ENCODE measurements around the gene CD8A.

CD8A gene

GRCh38 chr2:86793752-86794151 is 3.0 kb upstream of the CD8A start:
- Histone ChIP-seq H3K27ac (ENCODE audit: low read length) (no peak overlapping the region), H3K9ac (ENCODE audit: low read length) (no peak overlapping the region), H3K36me3 (replicated peaks; ENCODE audit: low read depth, low read length) (peaks cover 11% of the 10 kb centered on the region), H4K20me1 (ENCODE audit: insufficient read depth, low read length) (no peaks in the 10 kb centered on the region), H3K9me3 (ENCODE audit: insufficient read depth, low read length) (peaks cover 19% of the 10 kb centered on the region), H3K4me3 (ENCODE audit: low read length) (no peak overlapping the region), H3K79me2 (ENCODE audit: low read length) (no peaks in the 10 kb centered on the region), H3K4me1 (ENCODE audit: low read length) (no peaks in the 10 kb centered on the region), H3K4me2 (ENCODE audit: low read length) (no peak overlapping the region), H2AFZ (ENCODE audit: low read depth, low read length) (no peak overlapping the region), H3K27me3 (ENCODE audit: low read depth, low read length) (no peaks in the 10 kb centered on the region; the same call in 1 of the 2 replicates)
- TF ChIP-seq EZH2phosphoT487 (IDR thresholded peaks at IDR 0.05; ENCODE audit: low read depth) (no peak), CTCF (IDR thresholded peaks at IDR 0.05; ENCODE audit: low read depth, low read length) (no peak)

- H3K79me2 ChIP-seq (ENCODE audit: low read length): no peaks in the 10 kb centered on the region
- H3K27me3 ChIP-seq (ENCODE audit: low read depth, low read length): peaks cover 6% of the 10 kb centered on the region
- no peak overlapping the region for H2AFZ ChIP-seq (ENCODE audit: low read depth, low read length)
- no peak for TF ChIP-seq CTCF (IDR thresholded peaks at IDR 0.05; ENCODE audit: low read depth, low read length)
- TF ChIP-seq EZH2phosphoT487 (IDR thresholded peaks at IDR 0.05; ENCODE audit: low read depth): no peak
- H3K4me1 ChIP-seq (ENCODE audit: low read length): no peaks in the 10 kb centered on the region
- peaks cover 2% of the 10 kb centered on the region for H3K36me3 ChIP-seq (replicated peaks; ENCODE audit: low read depth, low read length)
- no peaks in the 10 kb centered on the region for H4K20me1 ChIP-seq (ENCODE audit: insufficient read depth, low read length)
- H3K9ac ChIP-seq (ENCODE audit: low read length): no peak overlapping the region
- no peak overlapping the region for H3K4me3 ChIP-seq (ENCODE audit: low read length)
- H3K9me3 ChIP-seq (ENCODE audit: insufficient read depth, low read length): peaks cover 8% of the 10 kb centered on the region
- no peak overlapping the region for H3K27ac ChIP-seq (ENCODE audit: low read length)
- H3K4me2 ChIP-seq (ENCODE audit: low read length): no peak overlapping the region
Measured at GRCh38 chr2:86791573-86791972, 860 bp upstream of the CD8A start.

GRCh38 chr2:86790134-86790675 is 508 bp downstream of the CD8A start:
- Histone ChIP-seq H3K4me1 (ENCODE audit: low read length) (no peaks in the 10 kb centered on the region), H3K9ac (ENCODE audit: low read length) (no peak overlapping the region), H3K27ac (ENCODE audit: low read length) (no peak overlapping the region), H3K4me3 (ENCODE audit: low read length) (no peak overlapping the region), H3K9me3 (ENCODE audit: insufficient read depth, low read length) (no peaks in the 10 kb centered on the region), H4K20me1 (ENCODE audit: insufficient read depth, low read length) (no peaks in the 10 kb centered on the region), H2AFZ (ENCODE audit: low read depth, low read length) (no peak overlapping the region), H3K79me2 (ENCODE audit: low read length) (no peaks in the 10 kb centered on the region), H3K4me2 (ENCODE audit: low read length) (no peak overlapping the region), H3K36me3 (replicated peaks; ENCODE audit: low read depth, low read length) (no peaks in the 10 kb centered on the region), H3K27me3 (ENCODE audit: low read depth, low read length) (peaks cover 6% of the 10 kb centered on the region)
- TF ChIP-seq CTCF (IDR thresholded peaks at IDR 0.05; ENCODE audit: low read depth, low read length) (no peak), EZH2phosphoT487 (IDR thresholded peaks at IDR 0.05; ENCODE audit: low read depth) (no peak)

GRCh38 chr2:86789687-86790133 is 1.0 kb downstream of the CD8A start:
- TF ChIP-seq EZH2phosphoT487 (IDR thresholded peaks at IDR 0.05; ENCODE audit: low read depth) (no peak), CTCF (IDR thresholded peaks at IDR 0.05; ENCODE audit: low read depth, low read length) (no peak)
- Histone ChIP-seq H3K9me3 (ENCODE audit: insufficient read depth, low read length) (no peaks in the 10 kb centered on the region), H3K4me1 (ENCODE audit: low read length) (peaks cover 3% of the 10 kb centered on the region), H3K36me3 (replicated peaks; ENCODE audit: low read depth, low read length) (no peaks in the 10 kb centered on the region), H3K9ac (ENCODE audit: low read length) (no peak overlapping the region), H3K27ac (ENCODE audit: low read length) (no peak overlapping the region), H3K79me2 (ENCODE audit: low read length) (no peaks in the 10 kb centered on the region), H2AFZ (ENCODE audit: low read depth, low read length) (no peak overlapping the region), H3K27me3 (ENCODE audit: low read depth, low read length) (peaks cover 6% of the 10 kb centered on the region), H3K4me2 (ENCODE audit: low read length) (no peak overlapping the region), H3K4me3 (ENCODE audit: low read length) (no peak overlapping the region), H4K20me1 (ENCODE audit: insufficient read depth, low read length) (no peaks in the 10 kb centered on the region)
